H1 (cell line): ENCODE results near the gene KCNQ1. TPM values are rescaled to one million over a fixed set of nuclear protein-coding genes. Genes with fewer than 3 reads are reported as not detected.
A peak's percentile ranks its signal among the peaks of the same experiment; 100 is the strongest.

ENCODE experiments used
- CTCF ChIA-PET: fragments of 300-600 bp; sonication (Branson Sonifier 250); formaldehyde crosslinking; loops from one replicate; lab custom pipeline; 2021; ENCODE audit not compliant: partially characterized antibody; lab: Charles Lee
- POLR2A ChIA-PET: fragments of 300-600 bp; sonication (Branson Sonifier 250); formaldehyde crosslinking; loops from one replicate; lab custom pipeline; 2021; ENCODE audit warnings: inconsistent platforms; ENCODE audit not compliant: partially characterized antibody; lab: Charles Lee
- DNase-seq, 2 experiments: peaks; one replicate each; pipeline versions ENCODE4 v3.0.0 to v3.0.0-alpha.2; 2010 to 2022; ENCODE audit warnings: low spot score in 2 of 2, low read depth in 1 of 2, mixed read lengths in 1 of 2
- FAIRE-seq: peaks from 2 replicates; lab custom pipeline; 2011; peaks lifted over from hg19 to GRCh38; lab: Jason Lieb, UNC
- H2AFZ ChIP-seq: 2 replicates; pipeline ENCODE4 v1.8.1; 2012; ENCODE audit warnings: low read length, inconsistent platforms
- H2AK5ac ChIP-seq: 2 replicates; pipeline ENCODE4 v1.6.1; 2013; ENCODE audit warnings: low read depth, low read length
- H2BK120ac ChIP-seq: replicated peaks from 2 replicates; pipeline ENCODE3; 2013; ENCODE audit warnings: low read depth, low read length, inconsistent platforms
- H2BK12ac ChIP-seq: 2 replicates; pipeline ENCODE4 v1.6.1; 2013; ENCODE audit warnings: low read depth, low read length
- H2BK15ac ChIP-seq: 2 replicates; pipeline ENCODE4 v1.6.1; 2013; ENCODE audit warnings: low read length
- H2BK20ac ChIP-seq: 2 replicates; pipeline ENCODE4 v1.6.1; 2013; ENCODE audit warnings: low read length
- H2BK5ac ChIP-seq: 2 replicates; pipeline ENCODE4 v1.6.1; 2013; ENCODE audit warnings: low read depth, low read length
- H3K14ac ChIP-seq: 2 replicates; pipeline ENCODE4 v1.6.1; 2013; ENCODE audit warnings: inconsistent platforms; ENCODE audit not compliant: insufficient read length
- H3K18ac ChIP-seq: 2 replicates; pipeline ENCODE4 v1.6.1; 2013; ENCODE audit warnings: low read length; ENCODE audit errors: extremely low read depth
- H3K23ac ChIP-seq: 2 replicates; pipeline ENCODE4 v1.6.1; 2013; ENCODE audit warnings: inconsistent platforms; ENCODE audit not compliant: insufficient read length
- H3K23me2 ChIP-seq: 2 replicates; pipeline ENCODE4 v1.6.1; 2013; ENCODE audit warnings: low read depth, low read length
- H3K27ac ChIP-seq: 2 replicates; pipeline ENCODE4 v1.6.1; 2011; ENCODE audit warnings: low read depth, low read length, inconsistent platforms
- H3K27me3 ChIP-seq, 4 experiments: replicated peaks in 1 of 4; 1 replicate in 1 of 4; 2 replicates in 3 of 4; pipeline versions ENCODE4 v1.6.1 to v1.8.1; 2011 to 2013; ENCODE audit warnings: low read length in 3 of 4, mild to moderate bottlenecking in 3 of 4, inconsistent platforms in 2 of 4, mixed read lengths in 2 of 4, moderate library complexity in 1 of 4; ENCODE audit not compliant: control insufficient read depth in 3 of 4, insufficient read depth in 3 of 4; ENCODE audit errors: extremely low read depth in 1 of 4
- H3K36me3 ChIP-seq, 4 experiments: 2 replicates each; pipeline versions ENCODE4 v1.6.1 to v1.8.1; 2011 to 2013; ENCODE audit warnings: mild to moderate bottlenecking in 4 of 4, low read length in 3 of 4, moderate library complexity in 2 of 4, control low read depth in 1 of 4, inconsistent platforms in 1 of 4; ENCODE audit not compliant: insufficient read depth in 4 of 4, control insufficient read depth in 2 of 4
- H3K4ac ChIP-seq: replicated peaks from 2 replicates; pipeline ENCODE3; 2013; ENCODE audit warnings: low read length, low read depth, mixed read lengths, inconsistent platforms; ENCODE audit not compliant: insufficient read length
- H3K4me1 ChIP-seq, 4 experiments: replicated peaks in 1 of 4; 1 replicate in 1 of 4; 2 replicates in 3 of 4; pipeline versions ENCODE4 v1.6.1 to v1.8.1; 2011 to 2013; ENCODE audit warnings: low read length in 3 of 4, inconsistent platforms in 2 of 4, mixed read lengths in 1 of 4; ENCODE audit not compliant: insufficient read depth in 4 of 4, control insufficient read depth in 3 of 4
- H3K4me2 ChIP-seq, 2 experiments: 2 replicates each; pipeline versions ENCODE4 v1.6.1 to v1.8.1; 2011 to 2013; ENCODE audit warnings: low read depth in 2 of 2, low read length in 2 of 2, control low read depth in 1 of 2, inconsistent platforms in 1 of 2, mild to moderate bottlenecking in 1 of 2; ENCODE audit not compliant: insufficient read depth in 1 of 2
- H3K4me3 ChIP-seq, 4 experiments: fragments of 200-600, 300-600 bp in 1 of 4; sonication (generic), shearing (Covaris generic), sonication (Bioruptor Twin) in 1 of 4; 2 replicates each; pipeline versions ENCODE4 v1.5.1 to v1.8.1; 2011 to 2016; ENCODE audit warnings: low read length in 4 of 4, low read depth in 3 of 4, control low read depth in 2 of 4, inconsistent platforms in 2 of 4, mild to moderate bottlenecking in 2 of 4, mixed read lengths in 1 of 4, moderate library complexity in 1 of 4; ENCODE audit not compliant: insufficient read depth in 2 of 4; ENCODE audit errors: extremely low read depth in 1 of 4
- H3K56ac ChIP-seq: replicated peaks from 2 replicates; pipeline ENCODE3; 2013; ENCODE audit warnings: low read depth, mild to moderate bottlenecking, mixed read lengths, low read length, inconsistent platforms; ENCODE audit not compliant: insufficient read length
- H3K79me1 ChIP-seq: 2 replicates; pipeline ENCODE4 v1.6.1; 2013; ENCODE audit warnings: low read depth, low read length, control low read depth
- H3K79me2 ChIP-seq, 2 experiments: 2 replicates each; pipeline versions ENCODE4 v1.6.1 to v1.8.1; 2012 to 2013; ENCODE audit warnings: low read length in 2 of 2, mild to moderate bottlenecking in 2 of 2, inconsistent platforms in 1 of 2; ENCODE audit not compliant: insufficient read depth in 2 of 2, control insufficient read depth in 1 of 2
- H3K9ac ChIP-seq, 4 experiments: replicated peaks in 1 of 4; 1 replicate in 1 of 4; 2 replicates in 3 of 4; pipeline versions ENCODE4 v1.6.1 to v1.8.1; 2011 to 2013; ENCODE audit warnings: low read depth in 3 of 4, low read length in 3 of 4, control low read depth in 2 of 4, mild to moderate bottlenecking in 2 of 4, moderate library complexity in 2 of 4, inconsistent platforms in 1 of 4; ENCODE audit errors: extremely low read depth in 1 of 4
- H3K9me3 ChIP-seq, 2 experiments: 2 replicates each; pipeline versions ENCODE4 v1.6.1 to v1.8.1; 2012 to 2013; ENCODE audit warnings: mild to moderate bottlenecking in 2 of 2, moderate library complexity in 2 of 2, control low read depth in 1 of 2, inconsistent platforms in 1 of 2, low read depth in 1 of 2, low read length in 1 of 2, mixed read lengths in 1 of 2; ENCODE audit not compliant: insufficient read depth in 2 of 2
- H4K20me1 ChIP-seq, 2 experiments: replicated peaks in 1 of 2; 2 replicates each; pipeline versions ENCODE3 to v1.8.1; 2011 to 2013; ENCODE audit warnings: inconsistent platforms in 2 of 2, low read length in 2 of 2, mild to moderate bottlenecking in 1 of 2; ENCODE audit not compliant: insufficient read depth in 2 of 2, control insufficient read depth in 1 of 2
- H4K5ac ChIP-seq: 2 replicates; pipeline ENCODE4 v1.6.1; 2013; ENCODE audit warnings: low read length, low read depth, mixed read lengths, inconsistent platforms; ENCODE audit not compliant: insufficient read length
- H4K8ac ChIP-seq: 2 replicates; pipeline ENCODE4 v1.8.0; 2013; ENCODE audit warnings: mild to moderate bottlenecking, moderate library complexity, low read length, inconsistent platforms; ENCODE audit not compliant: insufficient read depth; ENCODE audit errors: extremely low read depth
- H4K91ac ChIP-seq: replicated peaks from 2 replicates; pipeline ENCODE3; 2013; ENCODE audit warnings: low read length, mixed read lengths, inconsistent platforms; ENCODE audit not compliant: insufficient read length
- CEBPB ChIP-seq: IDR thresholded peaks from 2 replicates; pipeline ENCODE4 v1.6.1; 2012; ENCODE audit warnings: low read depth, low read length
- EZH2 ChIP-seq: fragments of 200-600 bp; sonication (generic); IDR thresholded peaks from 2 replicates; pipeline ENCODE4 v1.7.1; 2012; ENCODE audit warnings: low read depth, mild to moderate bottlenecking, moderate library complexity, low read length, inconsistent platforms; ENCODE audit not compliant: severe bottlenecking
- GABPA ChIP-seq: IDR thresholded peaks from 2 replicates; pipeline ENCODE4 v1.6.1; 2011; ENCODE audit warnings: mild to moderate bottlenecking, low read length, moderate library complexity, borderline replicate concordance; ENCODE audit not compliant: insufficient read depth
- NRF1 ChIP-seq: IDR thresholded peaks from 2 replicates; pipeline ENCODE4 v1.6.1; 2011; ENCODE audit warnings: mild to moderate bottlenecking, low read depth, low read length, improper control_type of control experiment
- POLR2AphosphoS5 ChIP-seq: IDR thresholded peaks from 2 replicates; pipeline ENCODE4 v1.6.1; 2011; ENCODE audit warnings: low read depth, low read length
- RNF2 ChIP-seq: fragments of 200-900, 300-1000 bp; sonication (generic); IDR thresholded peaks from 2 replicates; pipeline ENCODE4 v1.7.1; 2016; ENCODE audit warnings: borderline replicate concordance, low read depth, mild to moderate bottlenecking, antibody characterized with exemption, low read length; ENCODE audit not compliant: poor library complexity, severe bottlenecking; ENCODE audit errors: missing control alignments
- SIN3A ChIP-seq, 2 experiments: IDR thresholded peaks in 1 of 2; conservative IDR thresholded peaks in 1 of 2; 2 replicates each; pipeline ENCODE4 v1.6.1; 2011 to 2012; ENCODE audit warnings: low read length in 2 of 2, improper control_type of control experiment in 1 of 2, low read depth in 1 of 2, mild to moderate bottlenecking in 1 of 2
- SIX5 ChIP-seq: IDR thresholded peaks from 2 replicates; pipeline ENCODE4 v1.6.1; 2011; ENCODE audit warnings: mild to moderate bottlenecking, low read depth, low read length
- SP1 ChIP-seq: IDR thresholded peaks from 2 replicates; pipeline ENCODE4 v1.6.1; 2011; ENCODE audit warnings: low read depth, low read length
- WGBS, 2 experiments: shearing (Covaris generic) in 1 of 2; methylation state at CpG; one replicate each; pipeline versions ENCODE4 v1.1.6 to v1.1.7; 2013 to 2015; ENCODE audit warnings: low lambda C conversion rate in 2 of 2, mixed read lengths in 2 of 2, inconsistent platforms in 1 of 2, low coverage in 1 of 2, missing lambda C conversion rate in 1 of 2; ENCODE audit not compliant: insufficient replicate concordance in 2 of 2, insufficient coverage in 1 of 2, insufficient read length in 1 of 2; ENCODE audit errors: extremely low coverage in 1 of 2, missing lambda C conversion rate in 1 of 2; 5-methylcytosine and 5-hydroxymethylcytosine counted together
- polyA plus RNA-seq, 7 experiments: library from polyadenylated mRNA; depleted of rRNA in 3 of 7; stranded (reverse) in 5 of 7; unstranded in 2 of 7; fragments of >200 nt in 5 of 7; fragments of 200-250 nt in 2 of 7; gene quantifications; 1 replicate in 5 of 7; 2 replicates in 1 of 7; 4 replicates in 1 of 7; pipeline versions ENCODE4 v1.2.1 to v1.2.3, GENCODE V29; 2011 to 2013; ENCODE audit warnings: missing spikeins in 2 of 7, mixed read lengths in 2 of 7
- total RNA-seq: library from RNA; stranded (reverse); fragmentation: NEBNext Ultra II Directional; extraction: Animal tissue kit (Norgen Biotek cat#: 25700); gene quantifications from 2 replicates; pipeline ENCODE4 v1.2.1, GENCODE V29; 2021

Gene KCNQ1
- total and polyA plus RNA-seq, 2 of the 8 experiments (the other 6 are each of a cell fraction or from before 2014, with no cell fraction given), result 1.9 to 2.0 TPM

DNA sequence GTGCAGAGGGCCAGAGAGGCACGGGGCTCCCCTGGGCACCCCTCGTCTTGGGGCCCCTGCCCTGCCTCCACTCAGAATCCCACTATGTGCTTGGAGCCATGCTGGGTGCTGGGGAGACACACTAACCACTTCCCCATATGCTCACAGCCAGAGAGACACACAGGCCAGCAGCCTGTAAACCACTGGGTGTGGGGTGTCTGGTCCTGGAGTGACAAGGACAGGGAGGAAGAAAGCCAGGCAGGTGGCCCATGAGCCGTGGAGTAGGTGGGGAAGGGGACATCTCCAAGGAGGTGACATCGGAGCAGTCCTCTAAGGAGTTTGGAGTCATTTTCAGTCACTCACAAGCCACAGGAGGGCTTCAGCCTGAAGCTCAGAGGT, 381.9 kb downstream of the KCNQ1 start:
- Histone ChIP-seq H4K8ac (peak overlapping the region; percentile 11; the same call in 1 of the 2 replicates), H2AK5ac (peak overlapping the region; percentile 24; the same call in 1 of the 2 replicates), H4K5ac (no peak overlapping the region), H3K79me2 (no peaks in the 10 kb centered on the region), H2BK12ac (peak overlapping the region; percentile 84; the same call in 1 of the 2 replicates), H3K79me1 (no peaks in the 10 kb centered on the region), H3K14ac (no peak overlapping the region), H2BK5ac (0 out of 2 replicates have a peak overlapping the region, but pooled peaks have one; percentile 35), H3K4ac (peak overlapping the region; percentile 8), H3K18ac (peak overlapping the region; percentile 71), H3K23me2 (no peaks in the 10 kb centered on the region), H3K56ac (no peak overlapping the region), H4K20me1 (no peaks in the 10 kb centered on the region), H3K4me3 (no peak overlapping the region), H3K4me1 (peaks cover 2 to 18% (median 8%) of the 10 kb centered on the region in 4 experiments), H3K36me3 (no peaks in the 10 kb centered on the region), H3K9ac (no peak overlapping the region), H2BK20ac (peak overlapping the region; percentile 90; the same call in 1 of the 2 replicates), H3K9me3 (peaks cover 8 to 10% of the 10 kb centered on the region in 2 experiments), H4K91ac (peak overlapping the region; percentile 41), H2BK120ac (no peak overlapping the region), H2AFZ (no peak overlapping the region), H3K23ac (no peak overlapping the region), H2BK15ac (peak overlapping the region; percentile 29; the same call in 1 of the 2 replicates), H3K4me2 (0 out of 4 replicates have a peak overlapping the region, but pooled peaks of 1 of the 2 experiments have one; percentile 35), H3K27ac (no peak overlapping the region), H3K27me3 (peaks cover 0 to 31% (median 17%) of the 10 kb centered on the region in 4 experiments; a peak in 6 of 7 replicates)
- ChIA-PET POLR2A (interaction anchor here (1.2 kb wide), 1 partner anchor 18 kb away, joined by 3 read pairs; no protein-coding TSS in a partner anchor), CTCF (interaction anchor here (1.1 to 2.0 kb wide), 2 partner anchors 12 to 293 kb away, joined by 4 to 5 read pairs; no protein-coding TSS in a partner anchor)
- 87% methylated on average over 3 of the region's 4 CpGs; no CpG with 5 or more reads in 1 of the 2 experiments for WGBS, 2 experiments
- TF ChIP-seq GABPA (no peak), CEBPB (no peak), SIX5 (no peak), SP1 (no peak), POLR2AphosphoS5 (no peak), EZH2 (no peak), NRF1 (no peak), RNF2 (no peak), SIN3A (conservative IDR thresholded peaks at IDR 0.05 in 1 of 2, IDR thresholded peaks at IDR 0.05 in 1 of 2; ENCODE audit: low read depth in 1 of 2, low read length in 2 of 2) (no peak)
- no peak for DNase-seq
- FAIRE-seq, result no peak
